ENCODE data around the gene PABPC1L.

Gene PABPC1L

GRCh38 chr20:44962483-44962882 is 52.6 kb downstream of the PABPC1L start:
- TF ChIP-seq, protein P1, sequence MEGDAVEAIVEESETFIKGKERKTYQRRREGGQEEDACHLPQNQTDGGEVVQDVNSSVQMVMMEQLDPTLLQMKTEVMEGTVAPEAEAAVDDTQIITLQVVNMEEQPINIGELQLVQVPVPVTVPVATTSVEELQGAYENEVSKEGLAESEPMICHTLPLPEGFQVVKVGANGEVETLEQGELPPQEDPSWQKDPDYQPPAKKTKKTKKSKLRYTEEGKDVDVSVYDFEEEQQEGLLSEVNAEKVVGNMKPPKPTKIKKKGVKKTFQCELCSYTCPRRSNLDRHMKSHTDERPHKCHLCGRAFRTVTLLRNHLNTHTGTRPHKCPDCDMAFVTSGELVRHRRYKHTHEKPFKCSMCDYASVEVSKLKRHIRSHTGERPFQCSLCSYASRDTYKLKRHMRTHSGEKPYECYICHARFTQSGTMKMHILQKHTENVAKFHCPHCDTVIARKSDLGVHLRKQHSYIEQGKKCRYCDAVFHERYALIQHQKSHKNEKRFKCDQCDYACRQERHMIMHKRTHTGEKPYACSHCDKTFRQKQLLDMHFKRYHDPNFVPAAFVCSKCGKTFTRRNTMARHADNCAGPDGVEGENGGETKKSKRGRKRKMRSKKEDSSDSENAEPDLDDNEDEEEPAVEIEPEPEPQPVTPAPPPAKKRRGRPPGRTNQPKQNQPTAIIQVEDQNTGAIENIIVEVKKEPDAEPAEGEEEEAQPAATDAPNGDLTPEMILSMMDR (IDR thresholded peaks at IDR 0.05; ENCODE audit: borderline replicate concordance, control extremely low read depth, extremely low read depth, insufficient read depth, missing control alignments) = no peak
- DNase-seq (ENCODE audit: low spot score) = no peak
- in situ Hi-C loops (cut with MboI; ENCODE audit: low sequenced_read_pairs, unreplicated experiment) = no loop called here

DNA sequence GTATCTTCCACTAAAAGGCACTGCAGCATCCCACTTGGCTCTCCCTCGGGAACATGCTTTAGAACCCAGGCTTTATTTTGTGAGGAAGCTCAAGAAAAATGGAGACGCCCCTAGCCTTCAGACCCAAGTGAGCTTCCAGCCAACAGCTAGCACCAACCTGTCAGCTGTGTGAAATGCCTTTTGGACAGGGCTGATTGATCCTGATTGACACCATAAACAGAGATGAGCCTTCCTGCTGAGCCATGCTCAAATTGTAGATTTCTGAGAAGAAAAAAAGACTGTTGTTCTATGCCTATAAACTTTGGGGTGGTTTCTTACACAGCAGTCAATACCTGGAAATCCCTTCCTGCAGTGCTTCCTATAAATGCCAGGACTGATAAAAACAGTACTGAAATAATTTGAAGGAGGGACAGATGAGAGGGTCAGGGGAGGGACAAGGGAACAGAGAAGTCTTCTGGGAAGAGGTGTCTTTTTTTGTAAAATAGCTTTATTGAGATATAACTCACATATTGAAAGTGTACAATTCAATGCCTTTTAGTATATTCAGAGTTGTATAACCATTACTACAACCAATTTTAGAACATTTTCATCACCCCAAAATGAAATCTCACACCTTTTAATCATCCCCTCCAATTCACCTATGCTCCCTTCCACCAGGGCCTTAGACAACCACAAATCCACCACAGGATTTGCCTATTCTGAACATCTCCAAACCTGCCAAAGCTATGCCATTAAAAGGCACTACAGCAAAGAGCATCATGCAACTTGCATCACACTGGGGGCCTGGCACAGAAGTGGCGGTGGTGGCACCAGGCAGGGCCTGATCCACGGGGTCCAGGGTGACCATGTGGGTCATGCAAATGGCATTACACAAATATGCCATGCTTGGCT is 53.7 kb downstream of the PABPC1L start:
- in situ Hi-C loops (cut with MboI; ENCODE audit: low sequenced_read_pairs, unreplicated experiment) = no loop called here
- no peak for DNase-seq (ENCODE audit: low spot score)
- TF ChIP-seq, protein P1 (IDR thresholded peaks at IDR 0.05; ENCODE audit: borderline replicate concordance, control extremely low read depth, extremely low read depth, insufficient read depth, missing control alignments) = no peak

GRCh38 chr20:44965651-44966029 is 55.8 kb downstream of the PABPC1L start:
- DNase-seq (ENCODE audit: low spot score) = no peak

GRCh38 chr20:44966030-44966961 is 56.4 kb downstream of the PABPC1L start, which contains the start of gene STK4:
TSS of gene STK4 (plus strand) at chr20:44966512. CDS start at chr20:44966569, 57 bp downstream.
- in situ Hi-C loops (cut with MboI; ENCODE audit: low sequenced_read_pairs, unreplicated experiment) = no loop called here
- TF ChIP-seq, protein P1 (IDR thresholded peaks at IDR 0.05; ENCODE audit: borderline replicate concordance, control extremely low read depth, extremely low read depth, insufficient read depth, missing control alignments) = peak; percentile 57
- peak; percentile 91 for DNase-seq (ENCODE audit: low spot score)

More at GRCh38 chr20:44965651-44966029, 55.8 kb downstream of the PABPC1L start:
- in situ Hi-C loops (cut with MboI; ENCODE audit: low sequenced_read_pairs, unreplicated experiment) = no loop called here
- TF ChIP-seq, protein P1 (IDR thresholded peaks at IDR 0.05; ENCODE audit: borderline replicate concordance, control extremely low read depth, extremely low read depth, insufficient read depth, missing control alignments) = no peak

DNA sequence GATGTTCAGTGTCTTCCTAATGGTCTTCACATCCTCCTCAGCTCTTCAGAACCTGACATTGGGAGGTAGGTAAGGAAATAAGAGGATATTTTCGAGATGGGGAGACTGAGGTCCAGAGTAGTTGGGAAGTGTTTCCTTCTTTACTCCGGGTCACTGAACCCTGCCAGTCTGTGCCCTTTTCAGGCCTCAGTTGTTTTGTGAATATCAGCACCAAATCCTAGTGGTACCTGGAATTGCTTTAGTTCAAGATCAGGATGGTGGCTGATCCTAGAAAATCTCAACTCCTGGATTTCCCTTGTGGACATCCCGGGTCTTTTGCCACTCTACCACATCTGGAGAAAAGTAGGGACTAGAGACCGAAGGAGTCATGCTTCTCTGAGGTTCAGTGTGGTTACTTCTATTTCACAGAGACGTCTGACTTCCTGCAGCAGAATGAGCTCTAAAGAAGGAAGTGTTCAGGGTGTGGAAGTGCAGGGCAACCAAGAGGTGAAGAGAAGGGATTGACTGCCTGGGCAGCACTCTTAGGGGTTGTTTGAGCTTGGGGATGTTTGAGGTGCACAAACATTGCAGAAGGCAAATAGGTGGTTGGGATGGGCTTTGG is 57.4 kb downstream of the PABPC1L start:
- no peak for DNase-seq (ENCODE audit: low spot score)
- TF ChIP-seq, protein P1 (IDR thresholded peaks at IDR 0.05; ENCODE audit: borderline replicate concordance, control extremely low read depth, extremely low read depth, insufficient read depth, missing control alignments) = no peak
- in situ Hi-C loops (cut with MboI; ENCODE audit: low sequenced_read_pairs, unreplicated experiment) = no loop called here
